ENCODE data around the gene TRPV2.
"Not testable (repeated sequence)": the region's sequence is repeated elsewhere in the genome, so short reads cannot be mapped to it uniquely, and the experiment has no call there.

Gene TRPV2

DNA sequence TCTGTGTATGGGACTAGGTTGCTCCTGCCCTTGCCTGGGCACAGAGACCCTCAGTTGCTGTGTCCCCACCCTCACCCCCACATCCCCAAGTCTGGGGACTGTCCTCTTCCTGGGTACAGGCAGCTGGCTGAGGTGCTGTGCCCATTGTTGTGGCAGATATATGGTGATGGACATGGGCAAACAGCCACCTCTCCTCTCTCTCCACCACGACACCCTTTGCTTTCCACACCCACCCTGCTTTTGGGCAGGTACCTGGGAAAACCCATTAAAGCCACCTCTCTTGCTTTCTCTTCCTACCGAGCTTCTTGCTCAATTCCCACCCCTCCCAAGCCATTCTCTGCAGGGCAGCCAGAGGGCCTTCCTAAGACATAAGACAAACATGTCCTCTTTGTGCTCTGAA, 21.7 kb downstream of the TRPV2 start:
- no peak for DNase-seq

DNA sequence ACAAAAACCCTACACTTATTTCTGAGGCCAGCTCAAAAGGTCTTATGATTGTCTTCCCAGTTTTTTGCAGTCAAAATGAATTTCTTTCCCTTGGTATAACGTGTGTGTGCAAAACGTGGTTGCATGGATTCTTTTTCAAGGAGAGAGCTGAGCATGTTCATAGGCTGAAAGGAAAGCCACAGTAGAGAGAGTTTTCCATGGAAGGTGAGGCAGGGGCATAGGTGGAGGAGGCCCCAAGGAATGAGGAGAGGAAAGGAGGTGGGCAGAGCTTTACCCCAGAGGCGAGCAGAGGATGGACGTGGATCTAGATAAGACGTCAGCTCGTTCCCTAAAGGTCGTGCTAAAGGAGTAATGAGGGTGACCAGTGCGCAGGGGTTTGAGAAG, 22.8 kb downstream of the TRPV2 start:
- no peak for DNase-seq

GRCh38 chr17:16438557-16439302, 23.4 kb downstream of the TRPV2 start:
- DNase-seq: peak; percentile 95

DNA sequence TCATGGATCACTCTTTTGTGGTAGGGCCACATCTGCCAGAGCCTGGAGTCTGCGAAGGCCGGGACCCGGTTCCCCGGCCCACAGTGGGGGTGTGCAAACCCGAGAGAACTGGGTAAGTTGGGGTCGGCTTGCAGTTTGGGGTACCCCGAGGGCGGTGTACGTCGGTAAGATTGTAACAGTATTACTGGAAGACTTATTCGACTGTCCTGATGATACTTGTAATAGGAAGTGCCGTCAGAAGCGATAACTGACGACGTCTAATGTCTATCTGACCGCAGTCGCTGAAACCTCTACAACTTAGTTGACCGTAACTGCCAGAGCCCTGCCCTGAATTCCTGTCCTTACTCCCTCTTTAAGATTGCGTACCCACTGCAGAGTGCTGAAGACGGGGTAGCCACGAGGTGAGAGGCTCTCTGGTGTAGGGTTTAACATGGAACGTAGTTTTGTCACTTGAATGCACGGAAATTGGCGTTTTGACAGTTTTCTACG, 24.0 kb downstream of the TRPV2 start:
- no peak for DNase-seq

- peak; percentile 9 for DNase-seq
These were observed 24.5 kb downstream of the TRPV2 start for GRCh38 chr17:16439811-16440351.

- not testable (repeated sequence) for DNase-seq
These were observed 25.0 kb downstream of the TRPV2 start for GRCh38 chr17:16440354-16440753.

DNA sequence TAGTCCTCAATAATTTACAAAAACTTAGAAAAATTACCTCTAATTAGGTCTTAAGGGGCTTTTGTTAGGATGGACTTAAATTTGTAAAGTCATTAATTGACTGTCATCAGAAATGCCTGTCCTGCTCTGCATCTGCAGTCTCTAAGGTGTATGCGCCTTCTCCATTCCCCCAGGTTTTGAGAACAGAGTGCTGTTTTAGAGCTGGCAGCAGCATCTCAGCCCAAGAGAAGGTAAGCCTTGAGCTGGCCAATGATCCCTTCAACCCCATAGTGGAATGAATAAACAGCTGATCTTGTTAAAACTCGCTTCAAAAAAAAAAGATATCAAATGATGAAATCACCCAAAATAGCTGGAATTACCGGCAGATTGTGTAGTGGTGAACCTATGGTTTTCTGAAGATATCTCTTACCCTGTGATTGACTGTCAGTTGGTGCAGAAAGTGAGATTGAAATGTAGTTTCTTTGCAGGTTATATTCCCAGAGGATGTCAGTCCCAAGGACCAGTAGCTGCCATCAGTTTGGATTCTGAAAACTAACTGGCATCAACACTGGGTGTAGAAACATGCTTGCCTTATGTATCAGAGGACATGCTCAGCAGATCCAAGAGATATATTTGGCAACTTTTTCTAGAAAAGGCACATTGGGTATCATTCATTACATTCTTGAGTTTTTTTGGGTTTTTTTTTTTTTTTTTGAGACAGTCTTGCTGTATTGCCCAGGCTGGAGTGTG, 25.7 kb downstream of the TRPV2 start:
- DNase-seq: no peak

- no peak for DNase-seq
These were observed 26.8 kb downstream of the TRPV2 start for GRCh38 chr17:16442141-16442540.

- DNase-seq: no peak
These were observed 27.5 kb downstream of the TRPV2 start for GRCh38 chr17:16442594-16443510.

DNA sequence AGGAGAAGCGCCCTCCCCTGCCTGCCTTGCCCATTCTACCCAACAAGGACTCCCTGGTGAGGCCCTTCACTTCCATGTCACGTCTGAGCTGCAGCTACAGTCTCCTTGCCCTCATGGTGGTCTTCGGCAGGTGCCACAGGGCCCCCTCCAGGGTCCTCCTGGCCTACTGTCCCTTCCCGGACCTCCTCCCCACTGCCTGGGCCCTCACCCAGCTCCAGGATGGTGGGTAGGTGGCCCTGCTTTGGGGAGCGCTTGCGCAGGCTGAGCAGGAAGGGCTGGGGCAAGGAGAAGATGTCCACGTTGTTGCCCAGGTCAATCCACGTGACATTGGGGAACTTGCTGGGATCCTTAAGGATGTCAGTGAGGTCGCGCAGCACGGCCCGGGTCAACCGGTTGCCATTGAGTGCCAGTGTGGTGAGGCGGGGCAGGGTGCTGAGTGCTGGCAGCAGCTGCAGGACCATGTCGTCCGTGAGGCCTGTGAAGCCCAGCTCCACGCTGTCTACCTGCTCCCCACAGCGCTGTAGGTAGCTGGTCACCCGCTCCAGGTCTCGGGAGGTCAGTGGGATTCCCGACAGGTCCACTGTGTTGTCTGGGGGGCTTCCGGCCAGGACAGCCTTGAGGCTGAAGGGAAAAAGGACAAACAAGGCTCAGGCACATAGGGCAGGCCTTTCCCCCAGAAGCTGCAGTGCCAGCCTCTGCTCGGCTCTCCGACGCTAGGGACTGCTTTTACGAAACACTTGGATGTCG, 28.3 kb downstream of the TRPV2 start:
- no peak for DNase-seq

DNA sequence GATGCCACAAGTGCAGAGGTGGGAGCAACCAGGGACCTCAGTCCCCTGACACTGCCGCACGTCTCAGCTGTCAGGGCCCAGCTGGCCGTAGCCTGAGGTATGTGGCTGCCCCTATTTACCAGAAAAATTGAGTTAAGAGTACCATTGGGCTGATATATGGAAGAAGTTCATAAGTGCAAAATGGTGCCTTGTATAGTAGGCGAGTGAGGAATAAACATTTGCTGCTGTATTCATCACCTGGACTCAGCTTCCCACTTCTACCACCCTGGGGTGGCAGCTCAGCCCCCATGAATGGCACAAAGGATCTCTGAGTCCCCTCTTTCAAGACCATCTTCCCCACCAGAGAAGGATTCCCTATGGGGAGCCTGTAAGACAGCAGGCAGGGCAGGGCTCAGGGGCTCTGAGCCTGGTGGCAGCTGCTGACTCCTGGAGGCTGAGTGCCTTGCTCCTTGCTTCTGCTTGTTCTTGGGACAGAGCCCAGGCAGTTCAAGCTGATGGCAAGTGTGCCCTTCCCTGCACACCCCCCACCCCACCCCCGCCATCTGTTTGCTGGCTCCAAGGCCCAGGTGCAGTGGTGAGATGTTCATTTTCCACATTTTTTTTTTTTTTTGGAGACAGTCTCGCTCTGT, 29.0 kb downstream of the TRPV2 start:
- no peak for DNase-seq

DNA sequence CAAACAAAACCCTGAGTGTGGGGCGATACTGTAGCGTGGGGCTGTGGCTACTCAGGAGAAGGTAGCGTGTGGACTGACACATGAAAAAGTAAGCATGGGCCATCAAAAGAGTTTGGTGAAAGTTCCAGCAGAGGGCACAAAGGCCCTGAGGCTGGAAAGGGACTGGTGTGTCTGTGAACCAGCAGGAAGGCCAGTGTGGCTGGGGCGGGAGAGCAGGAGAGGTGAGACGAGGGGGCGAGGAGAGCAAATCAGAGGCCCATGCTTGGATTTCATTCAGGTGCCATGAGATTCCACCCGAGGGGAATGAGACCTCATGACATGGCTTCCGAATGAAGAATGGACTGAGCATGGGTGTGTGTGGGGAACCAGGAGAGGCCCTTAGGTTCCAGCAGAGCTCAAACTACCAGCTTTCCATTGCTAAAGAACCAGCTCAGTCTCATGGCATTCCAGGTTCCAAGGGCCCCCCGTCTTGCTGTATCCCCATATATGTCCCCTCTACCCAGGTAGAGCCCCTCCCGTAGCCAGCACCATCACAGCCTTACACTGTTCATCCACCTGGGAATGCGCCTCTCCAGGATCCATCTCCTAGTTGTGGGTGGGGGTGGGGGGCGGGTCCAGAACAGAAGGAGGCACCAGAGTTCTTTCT, 31.1 kb downstream of the TRPV2 start:
- no peak for DNase-seq

- no peak for DNase-seq
These were observed 32.3 kb downstream of the TRPV2 start for GRCh38 chr17:16447676-16448075.

GRCh38 chr17:16448490-16448889, 33.1 kb downstream of the TRPV2 start:
- DNase-seq: no peak

DNA sequence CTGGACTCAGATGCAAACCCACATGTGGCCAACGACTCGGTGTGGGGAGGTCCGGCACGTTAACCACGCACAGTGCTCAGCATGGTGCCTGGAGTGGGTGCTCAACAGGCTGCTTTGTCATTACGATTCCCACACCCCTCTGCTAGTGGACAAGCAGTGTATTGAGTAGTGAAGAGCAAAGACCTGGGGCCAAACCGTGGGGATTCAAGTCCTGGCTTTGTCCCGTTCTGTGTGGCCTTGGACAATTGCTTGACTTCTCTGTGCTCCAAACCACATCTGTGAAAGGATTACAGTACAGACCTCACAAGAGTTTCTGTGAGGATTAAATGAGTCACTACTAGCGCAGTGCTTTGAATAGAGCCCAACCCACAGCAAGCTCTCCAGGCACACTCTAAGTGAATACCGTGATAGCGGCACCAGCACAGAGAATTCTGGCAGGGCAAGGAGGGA, 33.8 kb downstream of the TRPV2 start:
- no peak for DNase-seq

DNA sequence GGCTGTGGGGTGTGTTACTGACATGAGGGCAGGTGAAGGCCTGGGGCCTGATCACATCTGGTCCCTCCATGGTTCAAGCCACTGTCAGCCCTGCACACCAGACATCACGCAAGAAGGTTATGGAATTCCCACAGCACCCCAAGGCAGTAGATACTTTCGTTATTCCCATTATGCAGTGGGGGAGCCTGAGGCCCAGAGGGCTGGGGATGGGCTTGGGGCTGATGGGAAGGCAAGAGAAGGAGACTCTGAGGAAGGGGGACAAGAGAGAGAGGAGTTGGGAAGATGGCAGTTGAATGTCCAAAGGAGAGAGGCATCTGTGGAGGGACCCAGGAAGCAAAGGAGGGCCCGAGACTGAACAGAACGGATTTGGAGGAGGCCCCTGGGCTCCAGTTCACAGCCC, 34.7 kb downstream of the TRPV2 start:
- DNase-seq: no peak

DNA sequence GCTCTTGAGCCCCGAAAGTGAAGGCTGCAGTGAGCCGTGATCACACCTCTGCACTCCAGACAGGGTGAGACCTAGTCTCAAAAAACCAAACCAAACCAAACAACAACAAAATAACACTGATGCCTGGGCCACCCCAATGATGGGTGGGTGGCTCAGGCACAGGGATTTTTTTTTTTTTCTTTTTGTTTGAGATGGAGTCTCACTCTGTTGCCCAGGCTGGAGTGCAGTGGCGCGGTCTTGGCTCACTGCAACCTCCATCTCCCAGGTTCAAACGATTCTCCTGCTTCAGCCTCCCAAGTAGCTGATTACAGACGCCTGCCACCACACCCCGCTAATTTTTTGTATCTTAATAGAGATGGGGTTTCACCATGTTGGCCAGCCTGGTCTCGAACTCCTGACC, 36.9 kb downstream of the TRPV2 start:
- not testable (repeated sequence) for DNase-seq

DNA sequence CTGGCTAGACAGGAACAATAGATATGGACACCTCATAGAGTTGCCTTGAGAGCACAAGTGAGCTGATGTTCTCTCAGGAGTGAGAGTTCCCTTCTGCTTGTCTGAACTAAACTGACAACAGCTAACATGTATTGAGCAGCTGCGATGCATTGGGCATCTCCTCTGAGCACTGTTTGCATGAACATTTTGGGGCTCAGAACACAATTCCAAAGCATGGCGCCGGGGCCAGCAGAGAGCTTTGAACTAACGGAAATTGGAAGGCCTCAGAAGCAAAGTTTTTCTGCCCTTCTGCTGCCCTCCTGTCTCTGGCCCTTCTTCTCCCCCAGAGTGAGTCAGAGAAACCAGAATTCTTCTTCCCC, 38.1 kb downstream of the TRPV2 start:
- no peak for DNase-seq

- no peak for DNase-seq
These were observed 40.8 kb downstream of the TRPV2 start for GRCh38 chr17:16455997-16456741.

DNA sequence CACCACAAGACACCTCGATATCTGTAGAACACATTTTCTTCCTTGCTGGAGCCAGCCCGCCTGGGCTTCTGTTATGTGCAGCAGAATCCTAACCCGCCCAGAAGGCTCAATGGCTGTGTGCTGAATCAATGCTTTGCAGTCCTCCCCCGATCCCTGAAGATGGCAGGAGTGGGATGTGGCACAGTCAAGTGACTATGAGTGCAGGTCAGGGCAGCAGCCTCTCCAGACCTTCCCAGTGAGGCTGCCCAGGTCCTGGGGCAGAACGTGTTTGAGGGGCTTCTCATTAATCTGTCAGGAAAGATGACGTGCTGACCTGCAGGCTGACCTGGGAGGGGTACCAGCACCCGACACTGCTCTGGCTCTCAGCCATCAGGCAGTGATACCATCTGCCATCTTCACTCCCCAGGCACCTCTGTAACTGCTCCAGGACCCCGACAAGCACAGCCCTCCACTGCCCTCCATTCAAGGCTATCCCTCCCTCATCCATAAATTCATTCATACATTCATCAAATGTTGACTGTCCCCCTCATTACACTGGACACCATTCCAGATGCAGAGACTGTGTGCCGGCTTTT, 41.5 kb downstream of the TRPV2 start:
- no peak for DNase-seq
